Measurements from ENCODE around the gene TNP2. TPM values are rescaled to one million over a fixed set of nuclear protein-coding genes. Genes with fewer than 3 reads are reported as not detected.

The TNP2 gene
- total and polyA plus RNA-seq, 9 of the 15 experiments (the other 6 are each of a cell fraction or from before 2014, with no cell fraction given), result not detected

DNA sequence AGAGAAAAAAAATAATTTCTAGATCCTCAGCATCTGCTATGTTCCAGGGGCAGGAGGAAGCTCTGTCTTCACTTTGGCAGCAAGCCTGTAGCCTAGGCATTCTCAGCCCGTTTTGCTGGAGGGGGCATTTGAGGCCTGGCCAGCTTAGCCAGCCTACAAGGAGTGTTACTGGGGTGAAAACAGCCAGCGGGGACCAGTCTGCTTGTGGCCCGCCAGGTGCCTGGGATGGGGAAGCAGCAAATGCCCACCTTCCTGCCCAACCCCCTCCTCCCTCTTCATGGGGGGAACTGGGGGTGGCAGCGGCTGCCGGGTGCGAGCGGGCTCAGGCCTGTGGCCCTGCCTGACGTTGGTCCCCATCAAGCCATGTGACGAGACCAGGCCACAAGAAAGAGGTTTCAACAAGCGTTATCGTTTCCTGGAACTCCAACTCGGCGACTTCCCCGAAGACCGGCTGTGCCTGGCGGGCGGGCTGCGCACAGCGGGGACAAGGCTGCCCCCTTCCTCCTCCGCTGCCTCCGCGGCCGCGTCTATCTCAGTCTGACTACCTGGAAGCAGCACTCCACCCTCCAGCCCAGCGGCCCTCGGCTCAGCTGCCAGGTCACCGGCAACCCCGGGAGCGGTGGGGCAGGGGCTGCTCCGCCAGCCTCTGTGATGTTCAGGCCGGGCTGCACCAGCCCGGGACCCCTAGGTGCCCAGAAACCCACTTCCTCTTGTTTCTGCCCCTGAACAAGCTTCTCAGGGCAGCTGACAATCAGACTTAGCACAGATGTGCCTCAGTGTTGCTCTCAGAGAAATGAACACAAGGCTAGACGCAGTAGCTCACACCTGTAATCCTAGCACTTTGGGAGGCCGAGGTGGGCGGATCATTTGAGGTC is 36.0 kb downstream of the TNP2 start (continued):
- TF ChIP-seq ZBTB11 (CRISPR knock-in tag; IDR thresholded peaks at IDR 0.05) (0 out of 6 replicates have a peak, but pooled peaks of 1 of the 3 experiments have one; percentile 39), ZNF740 (CRISPR knock-in tag; IDR thresholded peaks at IDR 0.05) (no peak), ZNF740 (tag; IDR thresholded peaks at IDR 0.05) (peak in 1 of 2 experiments; percentile 81; a peak in 2 of 4 replicates), NR4A1 (CRISPR knock-in tag; IDR thresholded peaks at IDR 0.05) (peak; percentile 93; the same call in 1 of the 2 replicates), NR4A1 (tag; IDR thresholded peaks at IDR 0.05) (peak; percentile 98), POLR3A (IDR thresholded peaks at IDR 0.05; ENCODE audit: borderline replicate concordance, extremely low read depth, insufficient read depth, insufficient read length) (no peak), RREB1 (CRISPR knock-in tag; IDR thresholded peaks at IDR 0.05) (peak; percentile 79), MAFF (IDR thresholded peaks at IDR 0.05; ENCODE audit: low read length) (no peak), GTF2B (IDR thresholded peaks at IDR 0.05; ENCODE audit: extremely low read depth, insufficient read length) (no peak), ZNF696 (CRISPR knock-in tag; conservative IDR thresholded peaks at IDR 0.05) (no peak), TRIM24 (IDR thresholded peaks at IDR 0.05) (peak in 1 of 2 experiments; percentile 69; a peak in 1 of 4 replicates), ZNF146 (CRISPR knock-in tag; IDR thresholded peaks at IDR 0.05; ENCODE audit: unreplicated experiment) (no peak), NCOA6 (IDR thresholded peaks at IDR 0.05) (no peak), CBFA2T2 (conservative IDR thresholded peaks at IDR 0.05) (peak; percentile 49), NFE2 (IDR thresholded peaks at IDR 0.05; ENCODE audit: low read depth) (peak; percentile 44; the same call in 1 of the 2 replicates), DNMT1 (IDR thresholded peaks at IDR 0.05) (no peak)

Data from K562 (cell line).